HL-60 (cell line): ENCODE results near the gene MAST2.

ENCODE experiments used
- GABPA ChIP-seq: IDR thresholded peaks from 2 replicates; pipeline ENCODE4 v1.6.1; 2012; ENCODE audit warnings: low read depth
- POLR2AphosphoS5 ChIP-seq: IDR thresholded peaks from 2 replicates; pipeline ENCODE4 v1.6.1; 2012; ENCODE audit warnings: low read depth
- TF ChIP-seq, protein P1 (sequence below): IDR thresholded peaks from one replicate; pipeline ENCODE4 v1.5.1; 2011; ENCODE audit warnings: low read length, control low read depth, inconsistent platforms; ENCODE audit not compliant: insufficient read depth
- TF ChIP-seq, protein P2 (sequence below): IDR thresholded peaks from 2 replicates; pipeline ENCODE4 v1.6.1; 2012; ENCODE audit warnings: low read depth; ENCODE audit not compliant: insufficient replicate concordance

DNA sequence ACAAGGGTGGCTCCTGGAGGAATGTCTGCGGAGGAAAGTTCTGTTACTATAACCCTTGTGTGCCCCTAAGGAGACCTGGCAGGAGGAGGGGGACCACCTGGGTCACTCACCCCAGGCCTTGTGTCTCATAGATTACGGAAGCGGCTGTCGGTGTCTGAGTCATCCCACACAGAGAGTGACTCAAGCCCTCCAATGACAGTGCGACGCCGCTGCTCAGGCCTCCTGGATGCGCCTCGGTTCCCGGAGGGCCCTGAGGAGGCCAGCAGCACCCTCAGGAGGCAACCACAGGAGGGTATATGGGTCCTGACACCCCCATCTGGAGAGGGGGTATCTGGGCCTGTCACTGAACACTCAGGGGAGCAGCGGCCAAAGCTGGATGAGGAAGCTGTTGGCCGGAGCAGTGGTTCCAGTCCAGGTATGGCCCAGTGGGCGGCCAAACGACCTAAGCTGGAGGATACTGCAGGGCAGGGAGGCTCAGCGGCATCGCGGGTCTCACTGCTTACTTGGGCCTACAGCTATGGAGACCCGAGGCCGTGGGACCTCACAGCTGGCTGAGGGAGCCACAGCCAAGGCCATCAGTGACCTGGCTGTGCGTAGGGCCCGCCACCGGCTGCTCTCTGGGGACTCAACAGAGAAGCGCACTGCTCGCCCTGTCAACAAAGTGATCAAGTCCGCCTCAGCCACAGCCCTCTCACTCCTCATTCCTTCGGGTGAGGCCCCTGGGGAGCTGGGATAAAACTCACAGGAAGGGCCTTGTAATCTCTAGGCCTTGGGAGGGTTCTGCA is 227.7 kb downstream of the MAST2 start:
- TF ChIP-seq, protein P1, sequence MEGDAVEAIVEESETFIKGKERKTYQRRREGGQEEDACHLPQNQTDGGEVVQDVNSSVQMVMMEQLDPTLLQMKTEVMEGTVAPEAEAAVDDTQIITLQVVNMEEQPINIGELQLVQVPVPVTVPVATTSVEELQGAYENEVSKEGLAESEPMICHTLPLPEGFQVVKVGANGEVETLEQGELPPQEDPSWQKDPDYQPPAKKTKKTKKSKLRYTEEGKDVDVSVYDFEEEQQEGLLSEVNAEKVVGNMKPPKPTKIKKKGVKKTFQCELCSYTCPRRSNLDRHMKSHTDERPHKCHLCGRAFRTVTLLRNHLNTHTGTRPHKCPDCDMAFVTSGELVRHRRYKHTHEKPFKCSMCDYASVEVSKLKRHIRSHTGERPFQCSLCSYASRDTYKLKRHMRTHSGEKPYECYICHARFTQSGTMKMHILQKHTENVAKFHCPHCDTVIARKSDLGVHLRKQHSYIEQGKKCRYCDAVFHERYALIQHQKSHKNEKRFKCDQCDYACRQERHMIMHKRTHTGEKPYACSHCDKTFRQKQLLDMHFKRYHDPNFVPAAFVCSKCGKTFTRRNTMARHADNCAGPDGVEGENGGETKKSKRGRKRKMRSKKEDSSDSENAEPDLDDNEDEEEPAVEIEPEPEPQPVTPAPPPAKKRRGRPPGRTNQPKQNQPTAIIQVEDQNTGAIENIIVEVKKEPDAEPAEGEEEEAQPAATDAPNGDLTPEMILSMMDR = no peak
- no peak for TF ChIP-seq POLR2AphosphoS5
- TF ChIP-seq, protein P2, sequence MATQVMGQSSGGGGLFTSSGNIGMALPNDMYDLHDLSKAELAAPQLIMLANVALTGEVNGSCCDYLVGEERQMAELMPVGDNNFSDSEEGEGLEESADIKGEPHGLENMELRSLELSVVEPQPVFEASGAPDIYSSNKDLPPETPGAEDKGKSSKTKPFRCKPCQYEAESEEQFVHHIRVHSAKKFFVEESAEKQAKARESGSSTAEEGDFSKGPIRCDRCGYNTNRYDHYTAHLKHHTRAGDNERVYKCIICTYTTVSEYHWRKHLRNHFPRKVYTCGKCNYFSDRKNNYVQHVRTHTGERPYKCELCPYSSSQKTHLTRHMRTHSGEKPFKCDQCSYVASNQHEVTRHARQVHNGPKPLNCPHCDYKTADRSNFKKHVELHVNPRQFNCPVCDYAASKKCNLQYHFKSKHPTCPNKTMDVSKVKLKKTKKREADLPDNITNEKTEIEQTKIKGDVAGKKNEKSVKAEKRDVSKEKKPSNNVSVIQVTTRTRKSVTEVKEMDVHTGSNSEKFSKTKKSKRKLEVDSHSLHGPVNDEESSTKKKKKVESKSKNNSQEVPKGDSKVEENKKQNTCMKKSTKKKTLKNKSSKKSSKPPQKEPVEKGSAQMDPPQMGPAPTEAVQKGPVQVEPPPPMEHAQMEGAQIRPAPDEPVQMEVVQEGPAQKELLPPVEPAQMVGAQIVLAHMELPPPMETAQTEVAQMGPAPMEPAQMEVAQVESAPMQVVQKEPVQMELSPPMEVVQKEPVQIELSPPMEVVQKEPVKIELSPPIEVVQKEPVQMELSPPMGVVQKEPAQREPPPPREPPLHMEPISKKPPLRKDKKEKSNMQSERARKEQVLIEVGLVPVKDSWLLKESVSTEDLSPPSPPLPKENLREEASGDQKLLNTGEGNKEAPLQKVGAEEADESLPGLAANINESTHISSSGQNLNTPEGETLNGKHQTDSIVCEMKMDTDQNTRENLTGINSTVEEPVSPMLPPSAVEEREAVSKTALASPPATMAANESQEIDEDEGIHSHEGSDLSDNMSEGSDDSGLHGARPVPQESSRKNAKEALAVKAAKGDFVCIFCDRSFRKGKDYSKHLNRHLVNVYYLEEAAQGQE = no peak
- no peak for TF ChIP-seq GABPA
